ENCODE results near the gene CCDC187. TPM values are rescaled to one million over a fixed set of nuclear protein-coding genes. Genes with fewer than 3 reads are reported as not detected.
A peak's percentile ranks its signal among the peaks of the same experiment; 100 is the strongest.
"Not testable (repeated sequence)": the region's sequence is repeated elsewhere in the genome, so short reads cannot be mapped to it uniquely, and the experiment has no call there.

Gene CCDC187
- total RNA-seq (2014; rRNA removed; shearing (Covaris generic)): 2.5 TPM in 2 replicates

- no peak for DNase-seq (ENCODE audit: low spot score)
Measured at GRCh38 chr9:136303825-136304416, at the start of gene CCDC187. Gene CCDC187, minus strand, starts transcription at chr9:136304094. Its CDS starts 264 bp downstream, at chr9:136303830.

DNA sequence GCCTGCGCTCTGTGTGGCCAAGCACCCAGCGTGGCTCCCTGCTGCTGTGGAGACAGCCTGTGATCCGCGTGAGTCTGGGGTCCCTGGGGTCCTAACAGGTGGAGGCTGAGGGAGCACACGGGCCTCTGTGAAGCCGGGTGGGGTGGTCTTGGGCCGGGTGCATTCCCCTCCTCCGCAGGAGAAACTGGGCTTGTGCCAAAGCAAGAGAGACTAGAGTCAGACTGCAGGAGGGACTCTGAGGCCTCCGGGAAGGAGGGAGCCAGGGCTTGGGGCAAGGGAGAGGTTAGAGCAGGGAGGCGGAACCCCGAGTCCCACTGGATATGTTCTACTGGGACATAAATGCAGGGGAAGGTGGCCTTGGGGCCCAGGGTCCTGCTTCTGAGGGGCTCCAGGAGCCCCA is 49.2 kb upstream of the CCDC187 start:
- DNase-seq (ENCODE audit: low spot score): no peak

GRCh38 chr9:136352682-136353081 is 48.8 kb upstream of the CCDC187 start:
- no peak for DNase-seq (ENCODE audit: low spot score)

DNA sequence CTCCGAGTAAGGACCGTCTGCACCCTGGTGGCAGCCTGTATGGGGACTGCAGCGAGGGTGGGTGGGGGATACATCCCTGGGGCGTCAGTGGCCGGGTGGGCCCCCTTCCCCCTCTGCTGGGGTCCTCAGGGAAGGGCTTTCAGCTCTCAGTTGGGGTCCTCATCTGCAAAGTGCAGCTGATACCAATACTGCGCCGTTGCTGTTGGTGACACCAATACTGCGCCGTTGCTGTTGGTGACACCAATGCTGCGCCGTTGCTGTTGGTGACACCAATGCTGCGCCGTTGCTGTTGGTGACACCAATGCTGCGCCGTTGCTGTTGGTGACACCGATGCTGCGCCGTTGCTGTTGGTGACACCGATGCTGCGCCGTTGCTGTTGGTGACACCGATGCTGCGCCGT is 48.0 kb upstream of the CCDC187 start:
- not testable (repeated sequence) for DNase-seq (ENCODE audit: low spot score)

DNA sequence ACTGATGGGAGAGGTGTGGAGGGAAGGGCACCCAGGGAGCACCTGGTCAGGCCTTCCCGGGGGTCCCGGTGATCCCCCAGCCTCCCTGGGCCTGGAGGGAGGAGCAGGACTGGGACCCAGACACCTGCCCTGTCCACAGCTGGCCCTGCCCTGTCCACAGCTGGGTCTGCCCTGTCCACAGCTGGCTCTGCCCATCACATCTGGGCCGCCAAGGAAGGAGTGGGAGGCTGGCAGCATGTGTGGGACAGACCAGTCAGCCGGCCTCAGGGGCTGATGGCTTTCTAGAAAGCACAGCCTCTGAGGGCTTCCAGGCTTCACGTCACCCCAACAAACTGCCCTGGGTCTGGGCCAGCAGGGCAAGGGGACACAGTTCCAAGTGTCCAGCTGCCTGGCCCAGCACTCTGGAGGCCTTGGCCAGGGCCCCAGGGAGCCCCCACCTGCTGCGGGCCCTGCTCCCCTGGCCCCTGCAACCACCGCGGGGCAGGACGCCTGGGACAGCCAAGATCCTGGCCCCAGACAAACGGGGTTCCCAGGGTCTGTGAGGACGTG is 47.4 kb upstream of the CCDC187 start:
- no peak for DNase-seq (ENCODE audit: low spot score)

GRCh38 chr9:136349546-136349945 is 45.7 kb upstream of the CCDC187 start:
- no peak for DNase-seq (ENCODE audit: low spot score)

DNA sequence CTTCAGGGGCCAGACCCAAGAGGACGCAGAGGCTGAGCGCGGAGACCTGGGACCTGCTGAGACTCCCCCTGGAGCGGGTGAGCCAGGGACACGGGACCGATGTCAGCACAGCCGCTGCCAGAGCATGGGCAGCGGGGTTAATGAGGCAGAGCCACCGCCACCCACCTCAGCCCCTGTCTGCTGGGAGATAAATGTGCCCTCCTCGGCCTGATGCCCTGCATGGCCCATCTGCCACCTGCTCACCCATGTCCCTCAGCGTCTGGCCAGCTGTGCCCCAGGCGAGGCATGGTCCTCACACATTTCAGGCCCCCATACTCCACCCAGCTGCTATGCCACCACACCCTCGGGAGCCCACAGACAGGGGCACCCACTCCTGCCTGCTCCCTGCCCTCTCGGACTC is 44.8 kb upstream of the CCDC187 start:
- DNase-seq (ENCODE audit: low spot score): no peak

DNA sequence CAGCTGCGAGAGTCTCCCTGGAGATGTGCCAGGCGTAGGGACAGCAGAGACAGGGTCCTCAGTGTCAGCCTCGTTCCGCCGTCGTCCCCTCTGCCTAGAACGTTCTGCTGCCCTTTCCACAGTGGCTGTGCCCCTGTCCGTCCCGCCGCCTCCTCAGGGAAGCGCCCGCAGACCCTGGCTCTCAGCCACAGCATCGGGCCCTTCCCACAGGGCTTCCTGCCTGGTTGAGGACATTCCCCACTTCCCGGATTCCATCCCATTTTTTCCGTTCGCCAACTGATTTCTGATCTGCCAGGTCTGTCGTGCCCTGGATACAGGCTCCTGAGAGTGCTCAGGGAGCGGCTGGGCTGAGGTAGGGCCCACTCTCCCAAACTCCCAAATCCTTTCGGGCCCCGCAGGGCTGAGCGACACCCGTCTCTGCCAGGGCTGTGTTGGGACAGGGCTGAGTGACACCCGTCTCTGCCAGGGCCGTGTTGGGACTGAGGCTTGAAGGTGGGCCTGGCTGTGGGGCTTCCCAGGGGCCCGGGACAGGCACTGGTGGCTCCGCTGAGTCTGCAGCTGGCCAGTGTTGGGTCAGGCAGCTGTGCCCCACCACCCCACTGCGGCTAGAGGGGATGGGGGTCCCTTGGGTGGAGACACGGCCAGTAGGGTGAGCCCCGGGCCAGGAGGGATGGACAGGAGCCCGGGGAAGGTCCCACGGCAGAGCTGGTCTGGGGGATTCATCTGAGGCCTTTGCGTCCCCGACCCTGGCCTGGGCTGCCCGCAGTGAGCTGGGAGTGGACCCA is 43.8 kb upstream of the CCDC187 start:
- no peak for DNase-seq (ENCODE audit: low spot score)

DNA sequence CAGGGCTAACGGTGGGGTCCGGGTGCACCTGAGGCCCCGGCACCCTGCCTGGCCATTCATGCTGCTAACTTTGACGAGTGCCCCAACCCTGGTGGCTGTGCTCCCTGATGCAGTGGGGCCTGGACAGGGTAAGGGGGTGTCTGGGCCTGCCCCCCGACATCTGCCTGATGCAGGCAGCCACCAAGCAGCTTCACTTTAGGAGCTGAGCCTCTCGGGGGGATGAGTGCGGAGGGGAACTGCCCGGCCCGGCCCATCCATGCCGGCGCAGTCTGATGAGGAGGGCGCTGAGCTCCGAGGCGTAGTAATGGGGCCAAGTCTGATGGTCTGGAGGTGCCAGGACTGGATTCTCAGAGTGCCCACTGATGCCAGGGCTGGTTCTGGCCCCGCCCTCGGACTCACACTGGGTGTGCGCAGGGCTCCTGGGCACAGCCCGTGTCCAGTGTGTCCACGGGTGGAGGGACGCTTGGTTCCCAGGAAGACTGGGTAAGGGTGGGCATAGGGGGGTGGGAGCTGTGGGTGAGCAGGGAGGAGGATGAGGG is 43.1 kb upstream of the CCDC187 start:
- DNase-seq (ENCODE audit: low spot score): no peak

DNA sequence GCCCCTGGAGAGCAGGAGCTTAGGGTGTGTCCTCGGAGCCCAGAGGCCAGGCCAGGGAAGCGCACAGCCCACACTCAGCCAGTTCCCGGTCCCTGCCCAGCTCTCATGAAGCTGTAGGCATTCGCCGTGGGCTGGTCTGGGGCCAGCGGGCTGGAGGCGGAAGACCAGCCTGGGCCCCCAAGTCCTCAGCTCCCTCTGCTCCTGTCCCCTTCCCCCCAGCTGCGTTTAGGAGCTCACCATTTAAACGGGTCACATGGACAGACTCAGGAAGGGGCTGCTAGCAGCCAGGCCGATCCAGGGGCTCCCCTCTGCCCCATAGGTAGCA is 42.2 kb upstream of the CCDC187 start:
- DNase-seq (ENCODE audit: low spot score): no peak

DNA sequence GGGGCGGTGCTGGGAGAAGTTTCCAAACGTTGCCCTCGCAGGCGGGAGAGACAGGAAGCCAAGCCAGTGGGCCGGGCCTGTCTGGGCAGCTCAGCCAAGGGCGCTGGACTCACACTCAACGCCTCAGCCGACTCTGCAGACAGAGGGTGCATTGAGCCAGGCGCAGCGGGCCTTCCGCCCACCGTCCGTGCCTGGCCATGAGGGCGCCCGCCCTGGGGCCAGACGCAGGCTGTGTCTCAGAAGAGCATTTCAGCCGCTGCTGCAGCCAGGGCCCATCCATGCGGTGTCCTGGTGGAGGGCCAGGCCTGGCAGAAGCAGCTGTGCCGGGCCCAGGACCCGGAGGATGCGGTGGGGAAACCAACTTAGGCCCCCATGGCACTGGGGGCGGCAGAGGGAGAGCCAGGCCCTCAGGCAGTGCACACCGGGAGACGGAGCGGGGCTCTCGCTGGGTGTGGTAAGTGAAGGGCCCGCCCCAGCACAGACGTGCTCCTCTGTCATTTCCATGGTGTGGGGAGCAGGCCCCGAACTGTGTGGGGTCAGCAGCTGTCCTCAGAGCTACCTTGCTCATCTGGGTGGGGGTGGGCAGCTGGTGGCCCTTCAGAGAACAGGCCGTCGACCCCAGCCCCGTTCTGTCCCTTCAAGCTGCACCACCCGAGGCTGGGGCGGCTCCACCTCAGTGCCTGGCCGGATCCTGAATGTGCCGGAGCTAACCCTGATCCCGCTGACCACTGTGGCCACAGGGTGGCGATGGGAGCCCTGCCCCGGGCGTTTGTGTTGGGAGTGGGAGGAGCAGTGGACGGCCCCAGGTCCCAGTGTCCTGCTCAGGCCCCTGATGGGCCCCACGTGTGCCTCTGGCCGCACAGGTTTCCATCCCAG is 41.6 kb upstream of the CCDC187 start:
- DNase-seq (ENCODE audit: low spot score): peak; percentile 74

- DNase-seq (ENCODE audit: low spot score): no peak
Measured at GRCh38 chr9:136344544-136345280, 40.8 kb upstream of the CCDC187 start.

- no peak for DNase-seq (ENCODE audit: low spot score)
Measured at GRCh38 chr9:136343884-136344269, 40.0 kb upstream of the CCDC187 start.

- DNase-seq (ENCODE audit: low spot score): no peak
Measured at GRCh38 chr9:136343121-136343883, 39.4 kb upstream of the CCDC187 start.

GRCh38 chr9:136342181-136343120 is 38.6 kb upstream of the CCDC187 start:
- peak; percentile 65 for DNase-seq (ENCODE audit: low spot score)

DNA sequence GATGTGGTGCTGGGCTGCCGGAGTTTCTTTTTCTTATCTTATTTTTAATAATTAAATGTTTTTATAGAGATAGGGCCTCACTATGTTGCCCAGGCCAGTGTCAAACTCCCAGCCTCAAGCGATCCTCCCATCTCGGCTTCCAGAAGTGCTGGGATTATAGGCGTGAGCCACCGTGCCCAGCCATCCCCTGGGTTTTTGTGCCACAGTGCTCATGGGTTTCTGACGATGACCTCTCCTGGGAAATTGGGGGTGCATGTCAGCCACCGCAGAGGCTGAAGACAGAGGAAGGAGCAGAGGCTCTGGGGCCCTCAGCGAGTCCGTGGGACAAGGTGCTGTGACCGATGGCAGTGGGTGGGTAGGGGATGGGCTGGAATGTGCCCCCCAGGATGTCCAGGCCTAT is 37.9 kb upstream of the CCDC187 start:
- DNase-seq (ENCODE audit: low spot score): no peak

DNA sequence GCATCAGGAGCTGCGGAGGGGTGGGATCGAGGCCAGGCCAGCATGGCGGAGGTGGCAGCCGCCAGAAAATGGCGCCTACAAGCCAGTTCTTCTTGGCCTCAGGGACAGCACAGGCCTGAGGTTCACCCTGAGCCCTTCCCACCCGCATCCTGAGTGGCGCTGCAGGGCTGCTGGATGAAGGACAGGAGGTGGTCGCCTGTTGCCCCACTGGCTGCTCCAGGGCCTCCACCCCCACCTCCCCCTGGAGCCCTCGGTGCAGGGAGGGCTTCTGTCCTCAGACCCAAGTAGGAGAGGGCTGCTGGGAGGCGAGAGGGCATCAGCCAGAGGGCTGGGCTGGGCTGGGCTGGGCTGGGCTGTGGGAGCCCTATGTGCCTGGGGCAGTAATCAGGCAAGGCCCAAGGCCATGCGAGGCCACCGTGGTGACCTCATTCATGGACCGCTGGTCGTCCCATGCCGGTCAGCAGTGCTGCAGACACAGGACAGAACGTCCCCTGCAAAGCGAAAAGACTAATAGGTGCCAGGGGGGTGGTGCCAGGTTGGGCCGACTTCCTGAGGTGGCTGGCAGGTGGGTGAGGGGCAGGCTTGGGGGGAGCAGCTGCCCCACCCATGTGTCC is 37.3 kb upstream of the CCDC187 start:
- no peak for DNase-seq (ENCODE audit: low spot score)

- DNase-seq (ENCODE audit: low spot score): no peak
Measured at GRCh38 chr9:136340356-136341041, 36.6 kb upstream of the CCDC187 start.

All from HT-29 (cell line).